Activated CD4-positive, CD25-positive, alpha-beta regulatory T cell (primary cell): ENCODE results near the gene KCTD8.

Experiments used
- DNase-seq, 4 experiments: peaks; one replicate each; lab custom pipeline; 2025; lab: John Stamatoyannopoulos, UW

Gene KCTD8

GRCh38 chr4:44448521-44449461 lies at the start of gene KCTD8:
Gene KCTD8 (minus strand): TSS chr4:44448809.
- DNase-seq, result peak; percentile 3 to 6 (median 4)

GRCh38 chr4:44494810-44495701 lies 46.4 kb upstream of the KCTD8 start:
- no peak for DNase-seq

- DNase-seq, result no peak
These were observed 45.3 kb upstream of the KCTD8 start for GRCh38 chr4:44493924-44494323.

GRCh38 chr4:44487341-44487740 lies 38.7 kb upstream of the KCTD8 start:
- no peak for DNase-seq

GRCh38 chr4:44479731-44480130 lies 31.1 kb upstream of the KCTD8 start:
- no peak for DNase-seq

GRCh38 chr4:44462259-44462658 lies 13.7 kb upstream of the KCTD8 start:
- DNase-seq, result no peak

- no peak for DNase-seq
These were observed 775 bp downstream of the KCTD8 start for GRCh38 chr4:44447563-44448504.

- peak in 1 of 4 experiments; percentile 0 for DNase-seq
These were observed 1.6 kb downstream of the KCTD8 start for GRCh38 chr4:44446801-44447562.

GRCh38 chr4:44446191-44446590 lies 2.4 kb downstream of the KCTD8 start:
- DNase-seq, result no peak

- DNase-seq, result no peak
These were observed 9.9 kb downstream of the KCTD8 start for GRCh38 chr4:44438687-44439086.

- DNase-seq, result no peak
These were observed 14.4 kb downstream of the KCTD8 start for GRCh38 chr4:44434247-44434646.

- no peak for DNase-seq
These were observed 22.9 kb downstream of the KCTD8 start for GRCh38 chr4:44425614-44426208.

GRCh38 chr4:44422912-44423311 lies 25.7 kb downstream of the KCTD8 start:
- DNase-seq, result no peak

GRCh38 chr4:44421330-44422065 lies 27.1 kb downstream of the KCTD8 start:
- DNase-seq, result no peak

- DNase-seq, result no peak
These were observed 33.4 kb downstream of the KCTD8 start for GRCh38 chr4:44415251-44415650.

- DNase-seq, result no peak
These were observed 80.0 kb downstream of the KCTD8 start for GRCh38 chr4:44368413-44369167.

- no peak for DNase-seq
These were observed 94.4 kb downstream of the KCTD8 start for GRCh38 chr4:44354172-44354571.

GRCh38 chr4:44351069-44351468 lies 97.5 kb downstream of the KCTD8 start:
- DNase-seq, result no peak

- DNase-seq, result no peak
These were observed 105.8 kb downstream of the KCTD8 start for GRCh38 chr4:44342800-44343199.
